Omental fat pad (tissue), 4 donors: Measurements from ENCODE around the gene PNMA6A. TPM values are rescaled to one million over a fixed set of nuclear protein-coding genes. Genes with fewer than 3 reads are reported as not detected.
"Not testable (repeated sequence)": the region's sequence is repeated elsewhere in the genome, so short reads cannot be mapped to it uniquely, and the experiment has no call there.

ENCODE experiments used
- ATAC-seq: fragments of 150-250 bp; one replicate; pipeline ENCODE4 v1.9.1; 2016; ENCODE audit warnings: mild to moderate bottlenecking, moderate library complexity; ENCODE audit not compliant: low FRiP score
- DNase-seq: peaks from one replicate; pipeline ENCODE4 v3.0.0-alpha.2; 2019; ENCODE audit warnings: low spot score
- CTCF ChIP-seq, 3 donors: fragments of 450-650 bp; IDR thresholded peaks; one replicate each; pipeline ENCODE4 v1.5.1; 2016 to 2017; ENCODE audit warnings: antibody characterized with exemption in 3 of 3, mild to moderate bottlenecking in 3 of 3, moderate library complexity in 2 of 3
- total RNA-seq, 4 donors: library from RNA; depleted of rRNA; stranded (reverse); fragments of >200 nt; gene quantifications; one replicate each; pipeline ENCODE4 v1.1.0, GENCODE V29; 2016

PNMA6A gene
- total RNA-seq, 4 donors from 2014 or later, result 1.1 to 2.3 (median 1.7) TPM

DNA sequence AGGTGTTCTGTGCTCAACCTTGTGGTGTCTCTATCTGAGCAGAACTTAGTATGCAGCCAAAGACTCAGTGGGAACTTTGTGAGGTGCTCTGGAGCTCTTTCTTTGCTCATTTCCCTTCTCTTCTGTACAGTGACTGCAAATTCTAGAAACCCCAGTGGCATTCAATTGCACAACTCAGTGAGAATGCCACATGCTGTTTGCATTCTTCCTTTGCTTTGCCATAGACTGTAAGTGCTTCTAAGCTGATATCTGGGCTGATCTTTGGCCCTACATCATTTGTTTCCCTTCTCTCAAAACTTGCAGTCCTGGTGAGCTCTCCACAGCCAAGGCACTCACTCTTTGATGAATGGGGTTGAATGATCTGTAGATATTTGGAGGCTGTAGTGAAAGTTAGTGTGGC lies 8.9 kb upstream of the PNMA6A start:
- ATAC-seq (no peak), DNase-seq (no peak)
- no peak for TF ChIP-seq CTCF (IDR thresholded peaks at IDR 0.05)

- DNase-seq (no peak), ATAC-seq (no peak)
- TF ChIP-seq CTCF (IDR thresholded peaks at IDR 0.05), result no peak
Measured at GRCh38 chrX:153064061-153064460, 8.2 kb upstream of the PNMA6A start.

DNA sequence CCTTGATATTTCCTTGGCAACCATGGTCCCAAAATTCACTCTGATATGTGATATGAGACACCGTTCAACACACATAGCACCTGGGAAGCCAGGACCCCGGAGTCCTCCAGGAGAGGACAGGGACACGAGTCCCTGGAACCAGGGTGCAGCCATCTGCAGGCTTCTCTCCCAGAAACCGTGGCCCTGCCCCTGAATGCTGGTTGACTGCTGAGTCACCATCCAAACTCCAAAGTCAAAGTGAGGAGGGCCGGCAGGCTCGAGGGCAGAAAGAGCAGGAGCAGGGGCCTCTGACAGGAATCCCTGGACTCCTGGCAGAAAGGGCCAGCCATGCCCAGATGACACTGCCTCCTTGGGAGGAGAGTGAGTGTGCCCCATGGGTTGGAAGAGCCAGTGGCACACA lies 6.9 kb upstream of the PNMA6A start:
- ATAC-seq, result no peak
- TF ChIP-seq CTCF (IDR thresholded peaks at IDR 0.05), result no peak
- DNase-seq, result no peak

DNA sequence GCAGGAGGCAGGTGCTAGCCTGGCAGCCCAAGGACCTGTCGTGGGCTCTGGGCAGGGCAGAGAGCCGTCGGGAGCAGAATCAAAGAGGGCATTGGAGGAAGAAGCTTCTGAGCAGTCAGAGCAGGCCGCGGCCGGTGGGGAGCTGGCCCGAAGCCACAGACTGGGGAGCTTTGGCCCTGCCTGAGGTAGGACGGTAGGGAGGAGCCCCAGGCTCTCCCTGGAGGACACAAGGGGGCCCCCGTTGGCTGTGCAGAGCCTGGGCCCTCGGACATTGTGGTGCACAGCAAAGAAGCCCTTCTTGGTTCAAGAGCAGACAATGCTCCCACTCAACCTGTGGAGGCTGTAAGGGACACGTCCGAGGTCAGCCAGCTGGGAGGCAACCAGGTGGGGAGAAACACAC lies 5.9 kb upstream of the PNMA6A start:
- not testable (repeated sequence) for ATAC-seq, DNase-seq

DNA sequence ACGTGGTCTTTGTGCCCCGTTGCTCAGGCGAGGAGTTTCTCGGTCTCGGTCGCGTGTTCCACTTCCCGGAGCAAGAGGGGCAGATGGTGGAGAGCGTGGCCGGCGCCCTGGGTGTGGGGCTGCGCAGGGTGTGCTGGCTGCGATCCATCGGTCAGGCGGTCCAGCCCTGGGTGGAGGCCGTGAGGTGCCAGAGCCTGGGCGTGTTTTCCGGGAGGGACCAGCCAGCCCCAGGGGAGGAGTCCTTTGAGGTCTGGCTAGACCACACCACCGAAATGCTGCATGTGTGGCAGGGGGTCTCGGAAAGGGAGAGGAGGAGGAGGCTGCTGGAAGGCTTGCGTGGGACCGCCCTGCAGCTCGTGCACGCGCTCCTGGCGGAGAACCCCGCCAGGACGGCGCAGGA lies 1.1 kb downstream of the PNMA6A start:
- not testable (repeated sequence) for DNase-seq, ATAC-seq

DNA sequence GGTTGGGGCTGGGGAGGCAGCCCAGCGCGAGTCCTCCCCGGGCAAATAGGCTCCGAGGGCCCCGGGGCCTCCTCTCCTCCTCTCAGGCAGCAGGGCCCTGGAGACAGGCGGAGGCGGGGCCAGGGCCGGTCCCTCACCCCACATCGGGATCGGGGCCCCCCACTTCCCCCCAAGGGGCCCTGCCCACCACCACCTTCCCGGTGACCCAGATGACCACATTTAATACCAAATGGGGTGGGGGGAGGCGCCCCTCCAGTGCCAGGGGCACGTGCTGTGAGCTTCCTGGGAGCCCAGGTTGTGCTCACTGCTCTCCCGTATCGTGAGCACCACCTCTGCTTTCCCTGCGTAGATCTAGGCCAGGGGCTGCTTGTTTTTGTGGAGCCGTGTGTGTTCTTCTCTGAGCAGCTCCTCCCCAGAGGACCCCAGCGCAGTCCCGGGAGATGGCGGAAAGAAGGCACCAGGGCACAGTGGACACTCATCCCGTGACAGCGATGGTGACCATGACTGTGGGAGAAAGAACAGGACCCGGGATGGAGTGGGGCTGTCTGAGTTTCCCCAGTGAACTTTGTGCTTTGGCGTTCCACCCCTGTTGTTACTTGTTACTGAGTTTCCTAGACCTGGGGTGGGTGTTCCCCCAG lies 2.1 kb downstream of the PNMA6A start:
- TF ChIP-seq CTCF (IDR thresholded peaks at IDR 0.05), result no peak
- no peak for ATAC-seq
- no peak for DNase-seq

- TF ChIP-seq CTCF (IDR thresholded peaks at IDR 0.05), result no peak
- no peak for DNase-seq
- ATAC-seq, result no peak
Measured at GRCh38 chrX:153074935-153075334, 2.7 kb downstream of the PNMA6A start.

DNA sequence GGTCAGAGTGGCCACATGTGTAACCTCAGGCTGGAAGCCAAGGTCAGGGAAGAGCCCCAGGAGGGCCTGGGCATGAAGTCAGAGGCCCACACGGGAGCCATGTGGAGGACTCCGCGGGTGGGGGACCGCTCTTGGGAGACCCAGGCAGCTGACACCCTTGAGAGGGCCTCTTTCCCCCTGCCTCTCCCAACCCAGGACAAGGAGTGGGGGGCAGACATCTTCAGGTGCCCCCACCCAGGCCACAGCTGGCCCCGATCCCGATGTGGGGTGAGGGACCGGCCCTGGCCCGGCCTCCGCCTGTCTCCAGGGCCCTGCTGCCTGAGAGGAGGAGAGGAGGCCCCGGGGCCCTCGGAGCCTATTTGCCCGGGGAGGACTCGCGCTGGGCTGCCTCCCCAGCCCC lies 3.1 kb downstream of the PNMA6A start:
- TF ChIP-seq CTCF (IDR thresholded peaks at IDR 0.05), result no peak
- no peak for DNase-seq
- ATAC-seq, result no peak

- DNase-seq, result not testable (repeated sequence)
- peak; percentile 42 for ATAC-seq
Measured at GRCh38 chrX:153077437-153078135, 5.3 kb downstream of the PNMA6A start.

DNA sequence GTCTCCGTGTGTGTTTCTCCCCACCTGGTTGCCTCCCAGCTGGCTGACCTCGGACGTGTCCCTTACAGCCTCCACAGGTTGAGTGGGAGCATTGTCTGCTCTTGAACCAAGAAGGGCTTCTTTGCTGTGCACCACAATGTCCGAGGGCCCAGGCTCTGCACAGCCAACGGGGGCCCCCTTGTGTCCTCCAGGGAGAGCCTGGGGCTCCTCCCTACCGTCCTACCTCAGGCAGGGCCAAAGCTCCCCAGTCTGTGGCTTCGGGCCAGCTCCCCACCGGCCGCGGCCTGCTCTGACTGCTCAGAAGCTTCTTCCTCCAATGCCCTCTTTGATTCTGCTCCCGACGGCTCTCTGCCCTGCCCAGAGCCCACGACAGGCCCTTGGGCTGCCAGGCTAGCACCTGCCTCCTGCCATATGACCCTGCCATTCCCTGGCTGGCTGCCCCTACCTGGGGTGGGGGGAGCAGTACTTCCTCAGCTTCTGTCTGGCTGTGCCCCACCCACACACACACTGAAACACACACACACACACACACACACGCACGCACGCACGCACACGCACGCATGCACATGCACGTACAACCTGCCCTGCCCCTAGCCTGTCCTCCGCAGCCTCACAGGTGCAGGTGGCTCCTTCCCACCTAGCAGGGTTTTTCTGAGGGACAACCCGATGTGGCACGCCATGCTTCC lies 11.1 kb downstream of the PNMA6A start:
- DNase-seq, result not testable (repeated sequence)

More for the DNA sequence above, 11.1 kb downstream of the PNMA6A start:
- ATAC-seq, result not testable (repeated sequence)
